Subcutaneous adipose tissue (tissue), 4 donors: ENCODE data around the gene ENSA. TPM values are rescaled to one million over a fixed set of nuclear protein-coding genes. Genes with fewer than 3 reads are reported as not detected.

Source experiments
- total RNA-seq, 4 donors: library from RNA; depleted of rRNA; stranded (reverse); fragments of >200 nt; gene quantifications; one replicate each; pipeline ENCODE4 v1.1.0, GENCODE V29; 2016
- TF ChIP-seq, protein P1 (sequence below): fragments of 450-650 bp; IDR thresholded peaks from one replicate; pipeline ENCODE4 v1.5.1; 2016; ENCODE audit warnings: low read depth, mild to moderate bottlenecking, control low read depth, antibody characterized with exemption, moderate library complexity

The ENSA gene
- total RNA-seq, 4 donors from 2014 or later, result 109 to 165 (median 114) TPM

DNA sequence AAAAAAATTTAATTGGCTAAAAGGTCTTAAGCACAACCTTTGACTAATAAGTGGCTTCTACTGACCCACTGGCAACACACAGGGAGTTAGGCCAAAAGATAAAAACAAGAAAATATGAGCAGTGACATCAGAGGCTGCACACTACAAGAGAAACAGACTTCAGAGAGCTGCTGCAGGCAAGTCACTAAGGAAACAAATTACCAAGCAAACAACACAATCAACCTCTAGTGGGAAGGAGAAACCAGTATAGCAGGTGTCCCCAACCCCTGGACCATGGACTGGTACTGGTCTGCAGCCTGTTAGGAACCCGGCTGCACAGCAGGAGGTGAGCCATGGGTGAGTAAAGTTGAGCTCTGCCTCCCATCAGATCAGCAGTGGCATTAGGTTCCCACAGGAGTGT is 20.8 kb upstream of the ENSA start:
- TF ChIP-seq, protein P1, sequence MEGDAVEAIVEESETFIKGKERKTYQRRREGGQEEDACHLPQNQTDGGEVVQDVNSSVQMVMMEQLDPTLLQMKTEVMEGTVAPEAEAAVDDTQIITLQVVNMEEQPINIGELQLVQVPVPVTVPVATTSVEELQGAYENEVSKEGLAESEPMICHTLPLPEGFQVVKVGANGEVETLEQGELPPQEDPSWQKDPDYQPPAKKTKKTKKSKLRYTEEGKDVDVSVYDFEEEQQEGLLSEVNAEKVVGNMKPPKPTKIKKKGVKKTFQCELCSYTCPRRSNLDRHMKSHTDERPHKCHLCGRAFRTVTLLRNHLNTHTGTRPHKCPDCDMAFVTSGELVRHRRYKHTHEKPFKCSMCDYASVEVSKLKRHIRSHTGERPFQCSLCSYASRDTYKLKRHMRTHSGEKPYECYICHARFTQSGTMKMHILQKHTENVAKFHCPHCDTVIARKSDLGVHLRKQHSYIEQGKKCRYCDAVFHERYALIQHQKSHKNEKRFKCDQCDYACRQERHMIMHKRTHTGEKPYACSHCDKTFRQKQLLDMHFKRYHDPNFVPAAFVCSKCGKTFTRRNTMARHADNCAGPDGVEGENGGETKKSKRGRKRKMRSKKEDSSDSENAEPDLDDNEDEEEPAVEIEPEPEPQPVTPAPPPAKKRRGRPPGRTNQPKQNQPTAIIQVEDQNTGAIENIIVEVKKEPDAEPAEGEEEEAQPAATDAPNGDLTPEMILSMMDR, result no peak

DNA sequence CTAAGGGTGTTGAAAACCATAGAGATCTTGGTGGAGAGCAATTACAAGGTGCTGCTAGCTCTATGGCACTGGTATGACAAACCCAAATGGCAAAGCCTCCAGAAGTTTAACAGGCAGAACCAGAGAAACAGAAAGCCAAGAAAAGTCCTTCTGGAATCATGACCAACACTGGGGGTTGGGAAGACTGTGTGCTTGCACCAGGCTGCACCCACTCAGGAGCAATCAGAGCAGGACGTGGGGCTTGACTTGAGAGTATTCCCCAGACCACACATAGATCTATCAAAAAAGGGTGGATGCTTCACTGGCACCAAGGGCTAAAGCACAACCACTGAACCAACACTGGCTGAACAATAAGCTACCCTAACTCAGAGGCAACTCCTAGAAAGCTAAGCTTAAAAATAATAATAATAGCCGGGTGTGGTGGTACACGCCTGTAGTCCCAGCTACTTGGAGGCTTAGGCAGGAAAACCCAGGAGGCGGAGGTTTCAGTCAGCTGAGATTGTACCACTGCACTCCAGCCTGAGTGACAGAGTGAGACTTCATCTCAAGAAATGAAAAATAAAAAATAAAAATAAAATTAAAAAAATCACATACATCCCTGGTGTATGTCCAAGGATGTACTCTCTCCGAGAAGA is 20.1 kb upstream of the ENSA start:
- TF ChIP-seq, protein P1, result no peak

DNA sequence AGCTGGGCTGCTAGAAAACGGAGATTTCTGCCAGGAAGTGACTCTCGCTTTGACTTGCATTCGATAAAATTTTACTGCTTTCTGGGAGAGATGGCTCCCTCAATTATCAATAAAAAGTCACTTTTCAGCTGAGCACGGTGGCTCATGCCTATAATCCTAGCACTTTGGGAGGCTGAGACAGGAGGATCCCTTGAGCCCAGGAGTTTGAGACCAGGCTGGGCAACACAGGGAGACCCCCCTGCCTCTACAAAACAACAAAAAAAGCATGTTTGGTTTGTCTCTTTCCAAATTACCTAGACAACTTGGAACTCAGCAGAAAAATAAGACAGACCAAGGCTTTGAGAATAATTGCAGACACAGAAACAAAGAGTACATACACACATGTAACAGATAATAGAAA is 12.9 kb upstream of the ENSA start:
- TF ChIP-seq, protein P1, result no peak

DNA sequence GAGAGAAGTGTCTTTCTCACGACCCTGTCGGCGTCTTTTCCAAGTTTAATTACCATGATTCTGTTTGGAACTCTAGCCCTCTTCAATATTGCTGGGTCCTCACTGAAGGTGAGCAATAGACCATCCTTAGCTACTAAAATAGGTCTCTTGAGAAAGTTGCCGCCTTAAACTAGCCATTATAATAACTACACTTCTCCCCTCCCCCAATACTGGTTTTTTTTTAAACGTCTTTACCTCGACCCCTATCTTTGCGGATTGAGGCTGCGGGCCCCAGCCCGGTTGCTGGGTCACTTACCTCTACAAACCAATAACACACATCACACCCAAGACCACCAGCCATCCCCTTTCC is 672 bp downstream of the ENSA start:
- TF ChIP-seq, protein P1, result no peak

DNA sequence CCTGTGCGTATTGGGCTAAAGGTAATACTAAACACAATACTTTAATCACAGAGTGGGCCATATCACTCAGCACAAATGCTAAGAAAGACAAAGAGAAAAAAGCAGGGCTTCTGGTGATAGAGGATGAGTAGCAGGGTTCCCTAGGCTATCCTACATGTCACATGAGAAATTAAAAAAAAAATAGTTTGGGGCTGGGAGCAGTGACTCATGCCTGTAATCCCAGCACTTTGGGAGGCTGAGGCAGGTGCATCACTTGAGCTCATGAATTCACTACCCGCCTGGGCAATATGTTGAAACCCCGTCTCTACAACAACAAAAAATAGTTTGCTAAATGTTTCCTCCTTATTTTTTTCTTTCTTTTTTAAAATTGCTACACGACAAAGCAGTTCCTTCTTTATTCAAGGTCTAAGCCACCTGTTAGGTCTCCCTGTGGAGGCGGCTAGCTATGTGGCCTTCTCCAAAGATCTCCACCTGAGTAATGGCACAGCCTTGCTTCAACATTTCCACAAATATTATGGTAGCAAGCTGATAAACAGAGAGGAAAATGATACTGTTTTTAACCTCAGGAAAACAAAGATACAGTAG is 1.5 kb downstream of the ENSA start:
- TF ChIP-seq, protein P1, result no peak

DNA sequence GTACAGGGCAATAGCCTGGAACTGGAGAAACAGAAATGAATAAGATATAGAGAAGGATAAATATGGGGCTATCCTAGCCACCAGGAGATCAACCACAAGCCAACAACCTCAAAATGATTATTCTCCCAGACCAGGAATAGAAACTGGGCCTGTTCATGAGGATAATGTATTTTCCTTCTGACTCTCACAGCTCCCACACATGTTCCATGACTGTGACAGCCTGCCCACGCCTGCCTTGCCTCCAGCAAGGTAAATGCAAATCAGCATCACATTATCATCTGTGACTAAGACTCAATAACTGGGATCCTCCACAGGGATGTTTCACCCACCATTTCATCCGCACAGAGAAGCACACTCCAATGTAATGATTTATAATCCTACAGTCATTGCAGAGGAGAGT is 3.3 kb downstream of the ENSA start:
- TF ChIP-seq, protein P1, result no peak

DNA sequence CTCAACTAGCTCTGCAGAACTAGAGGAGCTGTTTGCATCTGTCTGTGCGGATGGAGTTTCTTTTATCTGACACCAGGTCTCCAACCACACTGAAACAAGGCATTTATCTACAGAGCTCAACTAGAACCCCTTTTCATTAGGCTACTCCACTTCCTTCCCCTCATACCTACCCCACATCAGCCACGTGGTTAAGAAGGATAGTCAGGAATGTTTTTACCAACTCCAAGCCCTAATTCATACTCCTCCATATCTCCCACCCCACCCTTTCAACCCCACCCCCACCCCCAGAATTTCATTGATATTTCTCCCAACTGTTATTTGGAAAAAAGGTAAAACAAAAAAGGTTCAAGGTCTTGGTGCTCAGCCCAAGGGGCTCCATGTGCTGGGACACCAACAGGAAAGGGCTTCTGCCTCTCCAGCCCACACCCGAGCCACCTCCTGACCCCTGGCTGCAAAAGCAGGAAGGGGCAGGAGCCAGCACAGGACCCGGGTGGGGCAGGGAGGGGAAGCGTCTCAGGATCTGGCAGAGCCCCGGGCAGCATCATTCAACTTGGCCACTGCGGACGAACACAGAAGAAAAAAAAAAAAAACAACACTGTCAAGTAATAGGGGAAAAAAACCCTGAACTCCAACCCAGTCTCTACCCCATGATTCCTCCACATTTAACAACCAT is 7.0 kb downstream of the ENSA start:
- TF ChIP-seq, protein P1, result no peak
